Stimulated activated CD8-positive, alpha-beta memory T cell treated with anti-CD3 and anti-CD28 coated beads, Interleukin-15, amount 100 ng/mL, for 4 hours (primary cell): Measurements from ENCODE around the gene MTERF4.
"Not testable (repeated sequence)": the region's sequence is repeated elsewhere in the genome, so short reads cannot be mapped to it uniquely, and the experiment has no call there.

ENCODE experiments used
- DNase-seq, 2 donors: peaks; one replicate each; pipeline ENCODE4 v3.0.0-alpha.2; 2020; ENCODE audit warnings: low read depth in 2 of 2

Gene MTERF4

GRCh38 chr2:241111440-241111805, 9.3 kb upstream of the MTERF4 start:
- peak in 1 of 2 donors; percentile 13 for DNase-seq

- DNase-seq: no peak
Observed at GRCh38 chr2:241110607-241111439, 8.7 kb upstream of the MTERF4 start.

GRCh38 chr2:241110089-241110606, 8.1 kb upstream of the MTERF4 start:
- no peak for DNase-seq

DNA sequence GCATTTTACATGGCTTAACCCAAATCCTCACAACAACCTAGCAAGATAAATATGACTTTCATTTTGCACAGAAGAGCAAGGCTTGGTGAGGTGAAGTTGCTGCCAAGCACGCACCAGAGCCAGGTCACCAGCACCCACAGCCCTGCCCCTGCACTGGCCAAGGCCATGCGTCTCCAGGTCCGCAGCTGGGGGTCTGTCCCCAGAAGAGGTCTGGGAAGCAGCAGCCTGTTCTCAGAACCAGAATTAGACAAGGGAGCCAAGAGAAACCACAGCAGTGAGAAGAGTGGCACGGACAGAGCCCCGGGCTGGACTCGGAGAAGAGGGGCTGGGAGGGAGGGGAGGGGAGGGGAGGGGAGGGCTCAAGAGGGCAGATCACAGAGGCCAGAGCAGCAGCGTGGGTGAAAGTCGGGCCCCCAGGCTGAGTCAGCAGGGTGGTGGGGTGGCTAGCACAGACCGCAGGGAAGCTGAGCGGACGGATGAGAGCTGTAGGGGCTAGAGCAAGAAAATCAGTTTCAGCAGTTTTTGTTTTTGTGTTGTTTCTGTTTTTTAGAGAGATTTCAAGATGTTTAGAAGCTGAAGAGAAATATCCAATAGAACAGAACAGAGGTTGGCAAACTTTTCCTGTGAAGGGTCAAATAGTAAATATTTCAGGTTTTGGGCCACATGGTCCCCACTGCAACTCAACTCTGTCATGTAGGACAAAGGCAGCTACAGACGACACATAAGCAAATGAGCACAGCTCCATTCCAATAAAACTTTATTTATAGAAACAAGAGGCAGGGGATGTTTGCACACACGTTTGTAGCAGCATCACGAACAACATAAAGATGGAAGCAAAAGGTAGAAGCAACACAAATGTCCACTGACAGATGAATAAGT, 7.4 kb upstream of the MTERF4 start:
- no peak for DNase-seq

DNA sequence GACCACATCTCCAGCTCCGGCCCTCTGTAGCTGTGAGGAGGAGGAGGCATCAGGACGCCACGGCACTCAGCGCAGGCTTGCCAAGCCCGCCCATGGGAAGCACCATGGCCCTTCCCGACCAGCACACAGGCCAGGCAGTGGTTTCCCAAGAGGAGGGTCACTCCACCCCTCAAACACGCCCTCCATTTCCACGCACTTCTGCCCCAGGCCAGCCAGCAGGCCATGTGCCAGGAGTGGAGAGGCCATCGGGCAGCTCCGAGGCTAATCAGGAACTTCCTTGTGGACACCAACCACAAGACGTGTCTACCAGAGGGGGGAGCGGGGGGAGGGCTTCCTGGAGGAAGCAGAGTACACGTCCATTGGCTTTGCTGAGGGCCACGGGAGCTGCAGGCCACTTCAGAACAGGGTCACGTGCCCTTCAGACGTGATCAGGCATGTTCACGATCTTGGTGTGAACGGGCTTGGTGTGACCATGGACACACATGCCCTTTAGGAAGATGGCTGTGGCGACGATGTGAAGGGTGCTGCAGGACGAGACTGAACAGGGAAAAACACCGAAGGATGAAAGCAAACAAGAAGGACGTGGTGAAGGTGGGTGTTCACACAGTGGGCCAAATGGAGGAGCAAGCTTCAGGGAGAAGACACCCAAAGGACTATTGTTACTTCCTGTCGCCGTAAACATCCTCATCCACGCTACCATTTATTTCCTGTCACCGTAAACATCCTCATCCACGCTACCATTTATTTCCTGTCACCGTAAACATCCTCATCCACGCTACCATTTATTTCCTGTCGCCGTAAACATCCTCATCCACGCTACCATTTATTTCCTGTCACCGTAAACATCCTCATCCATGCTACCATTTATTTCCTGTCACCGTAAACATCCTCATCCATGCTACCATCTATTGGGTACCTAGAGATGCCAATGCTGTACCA, 6.5 kb upstream of the MTERF4 start:
- no peak for DNase-seq

- DNase-seq: no peak
Observed at GRCh38 chr2:241107031-241107783, 5.1 kb upstream of the MTERF4 start.

- DNase-seq: no peak
Observed at GRCh38 chr2:241105641-241106040, 3.6 kb upstream of the MTERF4 start.

GRCh38 chr2:241104611-241105010, 2.5 kb upstream of the MTERF4 start:
- not testable (repeated sequence) for DNase-seq

GRCh38 chr2:241103176-241103595, 1.1 kb upstream of the MTERF4 start:
- no peak for DNase-seq

DNA sequence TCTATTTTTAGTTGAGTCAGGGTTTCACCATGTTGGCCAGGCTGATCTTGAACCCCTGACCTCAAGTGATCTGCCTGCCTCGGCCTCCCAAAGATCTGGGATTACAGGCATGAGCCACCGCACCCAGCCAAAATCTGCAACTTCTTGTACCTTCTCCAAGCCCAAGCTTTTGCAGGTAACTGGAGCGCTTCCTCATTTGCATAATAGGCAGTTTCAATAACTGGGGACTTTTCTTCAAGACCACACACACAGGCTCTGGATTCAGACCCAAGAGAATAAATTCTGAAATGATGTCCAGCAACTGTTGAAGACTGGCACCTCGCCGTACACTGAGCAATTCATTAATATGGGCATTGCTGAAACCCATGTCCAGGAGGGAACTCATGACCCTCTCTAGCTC, 2.8 kb downstream of the MTERF4 start:
- no peak for DNase-seq

- no peak for DNase-seq
Observed at GRCh38 chr2:241096979-241097378, 5.1 kb downstream of the MTERF4 start.

DNA sequence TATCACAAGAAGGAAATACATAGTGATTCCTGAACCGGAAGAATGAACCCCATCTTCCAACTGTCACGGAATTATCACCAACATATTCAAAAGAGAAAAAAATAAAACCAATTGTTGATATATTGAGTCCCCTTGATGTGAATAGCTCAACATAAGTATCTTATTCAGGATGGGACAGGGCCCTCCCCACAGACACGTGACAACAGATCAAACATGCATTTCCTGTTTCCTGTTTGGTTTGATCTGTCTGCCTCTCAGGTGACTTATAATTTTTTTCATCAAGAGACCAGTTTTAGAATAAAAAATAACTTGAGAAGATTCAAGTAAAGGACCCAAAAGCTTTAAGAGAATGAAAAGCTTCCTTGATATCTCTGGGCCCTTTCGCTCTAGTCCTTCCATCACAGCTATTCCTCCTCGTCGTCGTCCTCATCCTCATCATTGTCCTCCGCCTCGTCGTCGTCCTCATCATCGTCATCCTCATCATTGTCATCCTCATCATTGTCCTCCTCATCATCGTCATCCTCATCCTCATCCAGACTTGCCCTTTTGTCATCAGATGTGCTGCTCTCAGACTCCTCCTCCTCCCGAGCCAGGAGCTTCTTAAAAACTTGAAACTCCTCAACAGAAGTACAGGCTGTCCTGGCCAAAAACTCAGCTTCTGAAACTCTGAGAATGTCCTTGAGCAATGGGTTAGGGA, 6.3 kb downstream of the MTERF4 start:
- DNase-seq: no peak

GRCh38 chr2:241094924-241095420, 7.1 kb downstream of the MTERF4 start:
- DNase-seq: no peak

DNA sequence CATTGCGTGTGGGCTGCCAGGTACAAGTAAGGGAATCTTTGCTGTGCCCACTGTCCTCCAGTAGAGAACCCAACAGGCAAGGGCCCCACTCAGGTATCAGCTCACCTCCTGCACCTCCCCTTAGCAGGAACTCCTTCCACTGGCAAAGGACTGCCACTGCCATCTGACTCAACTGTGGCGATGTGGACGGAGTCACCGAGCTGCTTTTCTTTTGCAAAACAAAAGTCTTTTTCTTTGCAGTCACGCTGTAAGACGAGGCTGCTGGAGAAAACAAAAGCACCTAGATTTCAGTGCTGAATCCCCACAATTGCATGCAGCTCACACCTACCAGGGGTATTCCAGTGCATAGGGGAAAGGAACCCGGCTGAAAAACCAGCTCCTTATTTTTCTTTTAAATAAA, 7.9 kb downstream of the MTERF4 start:
- no peak for DNase-seq

DNA sequence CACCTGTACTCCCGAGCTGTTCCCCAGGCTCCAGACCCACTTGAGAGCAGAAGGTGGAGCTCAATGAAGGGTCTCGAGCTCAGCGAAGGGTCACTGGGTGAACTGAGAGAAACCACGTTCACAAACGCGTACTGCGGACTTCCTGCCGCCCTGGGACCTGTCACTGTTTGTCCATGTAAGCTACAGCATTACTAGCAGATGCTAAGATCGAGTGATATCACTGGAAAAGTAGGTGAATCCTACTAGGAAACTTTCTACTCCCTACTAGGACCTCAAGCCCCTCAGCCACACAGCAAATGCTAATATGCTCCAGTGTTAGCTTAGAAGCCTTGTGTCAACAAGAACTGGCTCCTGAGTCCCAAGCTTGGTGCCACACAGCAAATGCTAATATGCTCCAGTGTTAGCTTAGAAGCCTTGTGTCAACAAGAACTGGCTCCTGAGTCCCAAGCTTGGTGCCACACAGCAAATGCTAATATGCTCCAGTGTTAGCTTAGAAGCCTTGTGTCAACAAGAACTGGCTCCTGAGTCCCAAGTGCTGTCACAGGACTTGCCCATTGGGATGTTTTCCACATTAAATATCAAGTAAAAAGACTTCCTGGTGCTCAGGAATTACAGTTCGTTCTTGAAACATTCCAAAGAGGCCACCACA, 8.8 kb downstream of the MTERF4 start:
- not testable (repeated sequence) for DNase-seq

GRCh38 chr2:241092677-241093076, 9.4 kb downstream of the MTERF4 start:
- no peak for DNase-seq

- DNase-seq: no peak
Observed at GRCh38 chr2:241091734-241092445, 10.2 kb downstream of the MTERF4 start.

- DNase-seq: no peak
Observed at GRCh38 chr2:241091201-241091600, 10.9 kb downstream of the MTERF4 start.
